SH-SY5Y (cell line): Measurements from ENCODE around the gene PRDX4.

Source experiments
- GATA2 ChIP-seq: IDR thresholded peaks from 2 replicates; pipeline ENCODE4 v1.6.1; 2011; ENCODE audit warnings: mild to moderate bottlenecking, low read depth, low read length
- GATA3 ChIP-seq: IDR thresholded peaks from 2 replicates; pipeline ENCODE4 v1.6.1; 2011; ENCODE audit warnings: low read depth, mild to moderate bottlenecking, low read length, moderate library complexity

DNA sequence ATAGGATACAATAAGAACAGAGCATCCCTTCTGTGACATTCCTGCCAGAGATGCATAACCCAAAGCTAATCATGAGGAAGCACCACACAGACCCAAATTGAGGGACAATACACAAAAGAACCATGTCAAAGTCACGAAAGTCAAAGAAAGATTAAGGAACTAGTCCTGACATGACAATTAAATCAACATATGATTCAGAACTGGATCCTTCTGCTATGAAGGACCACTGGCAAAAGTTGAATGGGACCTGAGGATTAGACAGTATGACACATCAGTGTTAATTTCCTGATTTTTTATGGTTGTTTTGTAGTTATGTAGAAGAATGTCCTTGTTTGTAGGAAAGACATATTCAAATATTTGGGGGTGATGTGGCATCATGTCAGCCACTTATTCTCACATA lies 61.9 kb downstream of the PRDX4 start:
- TF ChIP-seq GATA3 (no peak), GATA2 (no peak)
